ENCODE measurements around the gene DGKQ.

The DGKQ gene

GRCh38 chr4:961351-962230, 11.8 kb downstream of the DGKQ start:
- peak; percentile 64 for DNase-seq

GRCh38 chr4:960636-961350, 12.6 kb downstream of the DGKQ start:
- no peak for DNase-seq

GRCh38 chr4:960140-960635, 13.2 kb downstream of the DGKQ start:
- no peak for DNase-seq

GRCh38 chr4:959338-960139, 13.8 kb downstream of the DGKQ start:
- DNase-seq = no peak

GRCh38 chr4:958696-959337, 14.6 kb downstream of the DGKQ start:
- DNase-seq = no peak

- no peak for DNase-seq
Observed at GRCh38 chr4:958314-958665, 15.1 kb downstream of the DGKQ start.

GRCh38 chr4:957581-958313, 15.6 kb downstream of the DGKQ start:
- no peak for DNase-seq

GRCh38 chr4:957231-957580, 16.2 kb downstream of the DGKQ start:
- DNase-seq = no peak

- DNase-seq = no peak
Observed at GRCh38 chr4:956531-957230, 16.7 kb downstream of the DGKQ start.

- DNase-seq = no peak
Observed at GRCh38 chr4:955931-956381, 17.4 kb downstream of the DGKQ start.

- DNase-seq = no peak
Observed at GRCh38 chr4:955161-955921, 18.0 kb downstream of the DGKQ start.

GRCh38 chr4:954211-955020, 19.0 kb downstream of the DGKQ start:
- no peak for DNase-seq

GRCh38 chr4:953574-953915, 19.8 kb downstream of the DGKQ start:
- no peak for DNase-seq

- no peak for DNase-seq
Observed at GRCh38 chr4:952881-953573, 20.3 kb downstream of the DGKQ start.

- no peak for DNase-seq
Observed at GRCh38 chr4:951594-952468, 21.5 kb downstream of the DGKQ start.

GRCh38 chr4:951186-951585, 22.2 kb downstream of the DGKQ start:
- DNase-seq = no peak

- DNase-seq = no peak
Observed at GRCh38 chr4:950136-951020, 23.0 kb downstream of the DGKQ start.
